Measurements from ENCODE around the gene KLHL29.

KLHL29 gene

GRCh38 chr2:23587341-23587880 is 202.4 kb downstream of the KLHL29 start:
- no peak overlapping the region for H3K27ac ChIP-seq
- no peak for TF ChIP-seq CTCF (conservative IDR thresholded peaks at IDR 0.05)
- TF ChIP-seq ZFX (IDR thresholded peaks at IDR 0.05): no peak

GRCh38 chr2:23588106-23588505 is 203.1 kb downstream of the KLHL29 start:
- no peak overlapping the region for H3K27ac ChIP-seq
- no peak for TF ChIP-seq ZFX (IDR thresholded peaks at IDR 0.05)
- TF ChIP-seq CTCF (conservative IDR thresholded peaks at IDR 0.05): no peak

- no peak overlapping the region for H3K27ac ChIP-seq
- no peak for TF ChIP-seq ZFX (IDR thresholded peaks at IDR 0.05)
- TF ChIP-seq CTCF (conservative IDR thresholded peaks at IDR 0.05): no peak
These were observed 203.7 kb downstream of the KLHL29 start for GRCh38 chr2:23588508-23589201.

- TF ChIP-seq ZFX (IDR thresholded peaks at IDR 0.05) (no peak), CTCF (conservative IDR thresholded peaks at IDR 0.05) (no peak)
- H3K27ac ChIP-seq: no peak overlapping the region
These were observed 204.3 kb downstream of the KLHL29 start for GRCh38 chr2:23589220-23589647.

- H3K27ac ChIP-seq: no peak overlapping the region
- TF ChIP-seq ZFX (IDR thresholded peaks at IDR 0.05): no peak
- TF ChIP-seq CTCF (conservative IDR thresholded peaks at IDR 0.05): no peak
These were observed 204.8 kb downstream of the KLHL29 start for GRCh38 chr2:23589739-23590138.

GRCh38 chr2:23590241-23590869 is 205.4 kb downstream of the KLHL29 start:
- no peak overlapping the region for H3K27ac ChIP-seq
- no peak for TF ChIP-seq ZFX (IDR thresholded peaks at IDR 0.05)
- no peak for TF ChIP-seq CTCF (conservative IDR thresholded peaks at IDR 0.05)

- TF ChIP-seq ZFX (IDR thresholded peaks at IDR 0.05): no peak
- TF ChIP-seq CTCF (conservative IDR thresholded peaks at IDR 0.05): no peak
- H3K27ac ChIP-seq: no peak overlapping the region
These were observed 206.1 kb downstream of the KLHL29 start for GRCh38 chr2:23591111-23591510.
